GM12878 (cell line): Measurements from ENCODE around the gene ESYT2. TPM values are rescaled to one million over a fixed set of nuclear protein-coding genes. Genes with fewer than 3 reads are reported as not detected.

ENCODE experiments used
- ASH2L ChIP-seq: fragments of 300-600, 200-600 bp; sonication (generic); IDR thresholded peaks from 2 replicates; pipeline ENCODE4 v1.6.1; 2017; ENCODE audit warnings: low read depth, mild to moderate bottlenecking, borderline replicate concordance
- E4F1 ChIP-seq: fragments of 450-650 bp; IDR thresholded peaks from 2 replicates; pipeline ENCODE4 v1.6.1; 2018; ENCODE audit warnings: borderline replicate concordance, mild to moderate bottlenecking; ENCODE audit not compliant: partially characterized antibody
- HSF1 ChIP-seq: fragments of 150-350 bp; IDR thresholded peaks from 2 replicates; pipeline ENCODE4 v1.6.1; 2014; ENCODE audit warnings: mild to moderate bottlenecking, low read depth, low read length
- PAX5 ChIP-seq: IDR thresholded peaks from 2 replicates; pipeline ENCODE4 v1.6.1; 2011; ENCODE audit warnings: low read depth, low read length, borderline replicate concordance
- RUNX3 ChIP-seq: IDR thresholded peaks from 2 replicates; pipeline ENCODE4 v1.6.1; 2012; ENCODE audit warnings: low read length, inconsistent platforms
- SKIL ChIP-seq: fragments of 450-650 bp; IDR thresholded peaks from 2 replicates; pipeline ENCODE4 v1.6.1; 2017; ENCODE audit warnings: mild to moderate bottlenecking, low read depth, inconsistent platforms; ENCODE audit not compliant: poor library complexity, severe bottlenecking
- USF2 ChIP-seq: IDR thresholded peaks from 2 replicates; pipeline ENCODE4 v1.6.1; 2011; ENCODE audit warnings: low read depth, low read length, improper control_type of control experiment, borderline replicate concordance
- ZNF274 ChIP-seq: IDR thresholded peaks from one replicate; pipeline ENCODE4 v1.8.0; 2011; ENCODE audit not compliant: insufficient read length, insufficient read depth
- ZNF592 ChIP-seq: fragments of 450-650 bp; IDR thresholded peaks from 2 replicates; pipeline ENCODE4 v1.6.1; 2017; ENCODE audit warnings: mild to moderate bottlenecking, moderate library complexity
- ZNF687 ChIP-seq: fragments of 450-650 bp; IDR thresholded peaks from 2 replicates; pipeline ENCODE4 v1.6.1; 2017; ENCODE audit warnings: mild to moderate bottlenecking, moderate library complexity
- polyA plus RNA-seq, 11 experiments: library from polyadenylated mRNA; depleted of rRNA in 4 of 11; unstranded in 6 of 11; stranded (reverse) in 5 of 11; fragments of >200 nt; fragmentation: Nextera tagmentation in 4 of 11; fragmentation: Illumina TruSeq in 1 of 11; extraction: Ambion mirVana in 4 of 11; extraction: Trizol in 1 of 11; gene quantifications; 1 replicate in 1 of 11; 2 replicates in 10 of 11; pipeline versions ENCODE4 v1.2.1 to v1.2.3, GENCODE V29; 2011 to 2016; ENCODE audit warnings: inconsistent platforms in 2 of 11, missing spikeins in 2 of 11, low read depth in 1 of 11
- total RNA-seq, 4 experiments: library from RNA; depleted of rRNA in 3 of 4; stranded (reverse); fragments of >200 nt in 3 of 4; fragmentation: Illumina TruSeq in 1 of 4; extraction: Trizol in 1 of 4; gene quantifications; 2 replicates each; pipeline versions ENCODE4 v1.2.1 to v1.2.3, GENCODE V29; 2013 to 2021

Gene ESYT2
- total and polyA plus RNA-seq, 10 of the 15 experiments (the other 5 are each of a cell fraction or from before 2014, with no cell fraction given), result 1.9 to 44.6 (median 21.4) TPM

- TF ChIP-seq ZNF687 (peak; percentile 14; the same call in 1 of the 2 replicates), HSF1 (no peak), USF2 (no peak; the same call in 1 of the 2 replicates), ZNF592 (no peak), E4F1 (peak; percentile 61), RUNX3 (peak; percentile 6; the same call in 1 of the 2 replicates), SKIL (no peak), PAX5 (no peak), ASH2L (no peak), ZNF274 (no peak)
Observed at GRCh38 chr7:158704524-158705233, 124.6 kb downstream of the ESYT2 start, which contains the start of gene NCAPG2 (continued).
